CD4-positive, alpha-beta memory T cell (primary cell): ENCODE data around the gene DDX42. TPM values are rescaled to one million over a fixed set of nuclear protein-coding genes. Genes with fewer than 3 reads are reported as not detected.
A peak's percentile ranks its signal among the peaks of the same experiment; 100 is the strongest.

ENCODE experiments used
- CTCF ChIA-PET: fragments of 350-600 bp; sonication (Branson Sonifier 250); formaldehyde crosslinking; loops from one replicate; lab custom pipeline; 2021; ENCODE audit warnings: inconsistent platforms; ENCODE audit not compliant: partially characterized antibody; lab: Charles Lee
- POLR2A ChIA-PET: fragments of 350-600 bp; sonication (Branson Sonifier 250); formaldehyde crosslinking; loops from one replicate; lab custom pipeline; 2021; ENCODE audit not compliant: partially characterized antibody; lab: Charles Lee
- DNase-seq, 5 donors: peaks; one replicate each; pipeline versions ENCODE4 v3.0.0 to v3.0.0-alpha.2; 2020 to 2022; ENCODE audit warnings: mixed read lengths in 1 of 5
- H3K27ac ChIP-seq: one replicate; pipeline ENCODE4 v1.7.0; 2013; ENCODE audit warnings: low read depth, low read length
- H3K27me3 ChIP-seq: 2 replicates; pipeline ENCODE4 v1.7.0; 2013; ENCODE audit warnings: mild to moderate bottlenecking, low read length, moderate library complexity; ENCODE audit not compliant: insufficient read depth
- H3K36me3 ChIP-seq: 2 replicates; pipeline ENCODE4 v1.7.0; 2013; ENCODE audit warnings: mild to moderate bottlenecking, low read length, moderate library complexity; ENCODE audit not compliant: insufficient read depth
- H3K4me1 ChIP-seq: 2 replicates; pipeline ENCODE4 v1.7.0; 2013; ENCODE audit warnings: mild to moderate bottlenecking, low read length, moderate library complexity; ENCODE audit not compliant: insufficient read depth
- H3K4me3 ChIP-seq, 2 donors: one replicate each; pipeline ENCODE4 v1.7.0; 2013; ENCODE audit warnings: low read length in 2 of 2, mild to moderate bottlenecking in 1 of 2
- H3K9me3 ChIP-seq, 2 donors: one replicate each; pipeline ENCODE4 v1.7.0; 2013; ENCODE audit warnings: low read length in 2 of 2, control low read depth in 1 of 2; ENCODE audit not compliant: control insufficient read depth in 1 of 2
- H3K27ac Mint-ChIP-seq, 7 donors: one replicate each; pipeline ENCODE4 v1.8.0; 2020 to 2021; ENCODE audit warnings: mixed read lengths in 7 of 7, mild to moderate bottlenecking in 6 of 7, inconsistent platforms in 3 of 7, moderate library complexity in 3 of 7
- H3K27me3 Mint-ChIP-seq, 2 donors: one replicate each; pipeline ENCODE4 v1.8.0; 2020 to 2021; ENCODE audit warnings: mixed read lengths in 2 of 2
- H3K36me3 Mint-ChIP-seq, 2 donors: one replicate each; pipeline ENCODE4 v1.8.0; 2020 to 2021; ENCODE audit warnings: mixed read lengths in 2 of 2, inconsistent platforms in 1 of 2, mild to moderate bottlenecking in 1 of 2
- H3K4me1 Mint-ChIP-seq, 4 donors: one replicate each; pipeline ENCODE4 v1.8.0; 2020 to 2021; ENCODE audit warnings: mixed read lengths in 4 of 4, mild to moderate bottlenecking in 1 of 4
- H3K4me3 Mint-ChIP-seq, 8 donors: one replicate each; pipeline ENCODE4 v1.8.0; 2020 to 2021; ENCODE audit warnings: mixed read lengths in 8 of 8, mild to moderate bottlenecking in 7 of 8, moderate library complexity in 6 of 8, inconsistent platforms in 3 of 8
- H3K9me3 Mint-ChIP-seq, 8 donors: one replicate each; pipeline ENCODE4 v1.8.0; 2020 to 2021; ENCODE audit warnings: mixed read lengths in 8 of 8, mild to moderate bottlenecking in 5 of 8, inconsistent platforms in 3 of 8, moderate library complexity in 1 of 8
- intact Hi-C: fragments of 100-400 bp; cut with micrococcal nuclease; formaldehyde crosslinking; loops from one replicate; pipeline ENCODE4 v1.15.1; 2023
- polyA plus RNA-seq, 2 donors: library from polyadenylated mRNA; unstranded; fragments of 300-500 nt; fragmentation: Illumina TruSeq; gene quantifications; one replicate each; pipeline ENCODE4 v1.2.3, GENCODE V29; 2021
- total RNA-seq, 2 experiments: library from RNA; stranded (reverse); gene quantifications; one replicate each; pipeline ENCODE4 v1.2.3, GENCODE V29; 2021

DDX42 gene
- total and polyA plus RNA-seq, 4 experiments from 2014 or later = 6.9 to 183 (median 96.2) TPM

DNA sequence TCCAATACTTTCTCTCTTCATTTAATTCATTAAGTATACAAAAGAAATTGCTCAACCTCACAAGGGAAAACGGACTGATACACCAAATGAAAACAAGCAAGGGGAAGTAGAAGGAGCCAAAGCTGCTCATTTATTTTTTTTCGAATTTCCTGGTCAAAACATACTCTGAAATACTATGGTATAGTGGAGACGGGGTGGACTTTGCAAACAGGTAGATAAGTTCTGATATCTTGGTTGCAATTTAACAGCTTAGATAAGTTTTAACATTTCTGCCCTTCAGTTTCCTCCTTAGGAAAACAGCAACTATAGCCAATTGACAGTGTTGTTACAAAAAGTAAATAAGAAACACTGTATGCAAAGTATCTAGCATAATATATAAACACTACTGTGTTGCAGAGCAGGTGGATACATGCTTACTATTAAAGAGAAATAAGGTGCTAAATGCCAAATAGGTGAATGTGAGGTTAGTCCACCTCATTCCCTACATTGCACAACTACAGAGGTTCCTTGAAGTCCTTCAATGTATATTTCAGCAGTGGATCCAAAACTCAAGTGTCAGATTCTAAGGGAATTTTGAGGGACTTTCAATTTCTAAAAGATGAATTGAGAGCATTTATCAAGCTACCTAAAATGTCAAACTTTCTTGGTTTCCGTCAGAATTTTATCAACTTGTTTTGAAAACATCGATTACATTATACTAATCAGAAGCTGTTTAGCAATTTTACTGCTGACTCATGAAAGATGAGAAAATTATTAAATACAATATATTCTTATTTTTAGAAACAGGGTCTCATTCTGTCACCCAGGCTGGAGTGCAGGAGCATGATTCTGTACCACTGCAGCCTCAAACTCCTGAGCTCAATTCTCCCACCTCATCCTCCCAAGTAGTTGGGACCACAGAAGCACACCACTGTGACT, 11.6 kb upstream of the DDX42 start:
- Mint-ChIP-seq H3K9me3 (no peaks in the 10 kb centered on the region), H3K4me1 (peaks cover 13 to 21% (median 15%) of the 10 kb centered on the region in 4 donors), H3K27me3 (no peaks in the 10 kb centered on the region), H3K27ac (peak overlapping the region in 3 of 7 donors; percentile 26 to 72 (median 40)), H3K36me3 (peaks cover 43 to 62% of the 10 kb centered on the region in 2 donors), H3K4me3 (no peak overlapping the region)
- Histone ChIP-seq H3K4me1 (peaks cover 6% of the 10 kb centered on the region), H3K4me3 (no peak overlapping the region), H3K27ac (no peak overlapping the region), H3K9me3 (no peaks in the 10 kb centered on the region), H3K36me3 (peaks cover 53% of the 10 kb centered on the region), H3K27me3 (no peaks in the 10 kb centered on the region)
- ChIA-PET CTCF (interaction anchor here (0.6 to 1.8 kb wide), 3 partner anchors 21 to 52 kb away, joined by 3 read pairs; no protein-coding TSS in a partner anchor), POLR2A (interaction anchor here (0.6 to 2.0 kb wide), 6 partner anchors 11 to 67 kb away, joined by 3 to 8 read pairs (median 5); partner anchors contain the start of genes CCDC47 and DDX42)
- intact Hi-C loops = no loop called here
- no peak for DNase-seq

DNA sequence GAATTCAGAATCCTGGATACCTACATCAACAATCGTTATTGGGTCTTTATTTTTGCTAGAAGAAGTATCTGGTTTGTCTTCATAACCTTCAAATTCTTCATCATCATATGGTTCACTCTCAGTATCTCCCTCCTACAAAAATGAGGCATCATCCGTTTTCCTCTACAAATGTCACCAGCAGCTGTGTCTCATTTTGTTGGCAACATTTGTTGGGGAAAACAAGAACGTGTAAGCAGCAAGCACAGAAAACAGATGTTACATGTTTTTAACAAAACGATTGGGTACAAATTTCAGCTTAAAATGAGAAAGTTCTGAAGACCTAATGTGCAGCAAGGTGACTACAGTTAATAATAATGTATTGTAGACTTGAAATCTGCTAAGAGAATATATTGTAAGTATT, 9.3 kb upstream of the DDX42 start:
- Histone ChIP-seq H3K4me3 (no peak overlapping the region), H3K27ac (no peak overlapping the region), H3K27me3 (no peaks in the 10 kb centered on the region), H3K9me3 (no peaks in the 10 kb centered on the region), H3K4me1 (peaks cover 15% of the 10 kb centered on the region), H3K36me3 (peaks cover 44% of the 10 kb centered on the region)
- Mint-ChIP-seq H3K36me3 (peaks cover 34 to 49% of the 10 kb centered on the region in 2 donors), H3K9me3 (no peaks in the 10 kb centered on the region), H3K4me3 (no peak overlapping the region), H3K27me3 (no peaks in the 10 kb centered on the region), H3K27ac (no peak overlapping the region), H3K4me1 (peaks cover 17 to 28% (median 22%) of the 10 kb centered on the region in 4 donors)
- DNase-seq = no peak
- ChIA-PET CTCF (interaction anchor here (0.7 to 1.8 kb wide), 4 partner anchors 53 to 655 kb away, joined by 3 to 5 read pairs (median 4); no protein-coding TSS in a partner anchor), POLR2A (interaction anchor here (0.5 to 1.8 kb wide), 3 partner anchors 9 to 69 kb away, joined by 3 to 9 read pairs (median 3); partner anchors contain the start of genes CCDC47 and DDX42)
- intact Hi-C loops = no loop called here

DNA sequence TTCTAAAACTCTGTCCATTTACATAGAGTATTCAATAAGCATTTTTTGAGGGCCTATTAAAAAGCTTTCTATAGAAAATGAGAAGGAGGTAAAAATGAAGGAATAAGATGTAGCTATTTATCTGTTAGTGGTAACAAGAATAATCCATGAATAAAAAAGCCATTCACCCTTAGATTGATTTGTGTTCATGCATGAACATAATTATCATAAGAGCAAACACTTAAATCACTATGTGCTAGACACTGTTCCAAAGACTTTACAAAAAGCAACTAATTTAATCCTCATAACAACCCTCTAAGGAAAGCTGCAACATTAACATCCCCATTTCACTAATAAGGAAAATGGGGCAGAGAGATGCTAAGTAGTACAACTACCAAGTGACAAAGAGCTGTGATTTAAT, 7.2 kb upstream of the DDX42 start:
- peaks cover 30% of the 10 kb centered on the region for H3K4me1 ChIP-seq
- intact Hi-C loops = loop anchor here (2.0 kb wide), 1 partner anchor 14 kb away; no protein-coding TSS in a partner anchor
- DNase-seq = no peak
- peaks cover 31% of the 10 kb centered on the region for H3K36me3 ChIP-seq
- H3K27me3 ChIP-seq = no peaks in the 10 kb centered on the region
- Mint-ChIP-seq H3K27ac (peak overlapping the region in 2 of 7 donors; percentile 45 to 57), H3K4me1 (peaks cover 24 to 41% (median 32%) of the 10 kb centered on the region in 4 donors), H3K36me3 (peaks cover 31 to 35% of the 10 kb centered on the region in 2 donors), H3K27me3 (no peaks in the 10 kb centered on the region), H3K4me3 (no peak overlapping the region), H3K9me3 (no peaks in the 10 kb centered on the region)
- ChIA-PET CTCF (no interaction called here), POLR2A (interaction anchor here (0.9 to 1.7 kb wide), 7 partner anchors 25 to 80 kb away, joined by 3 to 6 read pairs (median 3); partner anchors contain the start of genes LIMD2 and STRADA)
- no peak overlapping the region for H3K27ac ChIP-seq
- no peaks in the 10 kb centered on the region for H3K9me3 ChIP-seq
- no peak overlapping the region for H3K4me3 ChIP-seq

DNA sequence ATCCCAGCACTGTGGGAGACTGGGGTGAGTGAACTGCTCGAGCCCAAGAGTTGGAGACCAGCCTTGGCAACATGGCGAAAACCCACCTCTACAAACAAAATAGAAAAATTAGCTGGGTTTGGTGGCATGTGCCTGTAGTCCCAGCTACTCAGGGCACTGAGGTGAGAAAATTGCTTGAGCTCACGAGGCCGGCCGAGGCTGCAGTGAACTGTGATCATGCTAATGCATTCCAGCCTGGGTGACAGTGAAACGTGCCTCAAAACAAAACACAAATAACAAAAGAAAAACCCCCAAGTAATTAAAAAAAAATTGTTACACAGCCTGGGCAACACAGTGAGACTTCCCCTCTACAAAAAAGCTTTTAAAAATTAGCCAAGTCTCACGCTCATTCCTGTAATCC, 5.5 kb upstream of the DDX42 start:
- POLR2A ChIA-PET = interaction anchor here (1.0 to 1.4 kb wide), 2 partner anchors 11 to 66 kb away, joined by 3 to 4 read pairs; no protein-coding TSS in a partner anchor
- Histone ChIP-seq H3K9me3 (no peaks in the 10 kb centered on the region), H3K36me3 (peaks cover 19% of the 10 kb centered on the region), H3K27ac (no peak overlapping the region), H3K4me1 (peaks cover 42% of the 10 kb centered on the region), H3K4me3 (no peak overlapping the region), H3K27me3 (no peaks in the 10 kb centered on the region)
- CTCF ChIA-PET = interaction anchor here (1.2 to 1.6 kb wide), 2 partner anchors 17 to 80 kb away, joined by 3 to 5 read pairs; no protein-coding TSS in a partner anchor
- DNase-seq = no peak
- no peaks in the 10 kb centered on the region for H3K27me3 Mint-ChIP-seq
- H3K27ac Mint-ChIP-seq = peak overlapping the region in 1 of 7 donors; percentile 29
- no peak overlapping the region for H3K4me3 Mint-ChIP-seq
- H3K4me1 Mint-ChIP-seq = peaks cover 29 to 56% (median 42%) of the 10 kb centered on the region in 4 donors
- intact Hi-C loops = no loop called here
- peaks cover 26 to 37% of the 10 kb centered on the region in 2 donors for H3K36me3 Mint-ChIP-seq
- H3K9me3 Mint-ChIP-seq = no peaks in the 10 kb centered on the region

DNA sequence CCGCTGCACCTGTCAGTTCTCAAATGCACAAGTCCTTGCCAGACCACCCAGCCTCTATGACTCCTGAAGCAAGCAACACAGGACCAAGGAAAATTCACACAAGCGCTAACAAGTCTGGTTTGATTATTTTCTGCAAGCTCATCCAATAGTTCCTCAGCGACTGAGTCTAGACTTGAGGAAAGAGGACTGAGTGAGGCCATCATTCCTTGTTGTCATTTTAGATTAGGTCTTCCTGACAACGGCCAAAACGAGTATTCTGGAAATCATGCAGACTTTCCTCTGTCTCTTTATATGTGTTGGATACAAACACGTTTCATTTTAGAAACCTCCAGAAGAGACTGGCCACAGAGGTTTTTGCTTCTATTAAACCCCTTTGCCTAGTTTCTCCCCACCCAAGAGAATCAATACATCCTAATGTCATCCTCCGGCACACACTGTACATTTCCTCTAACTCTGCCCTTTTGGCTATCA, 1.1 kb upstream of the DDX42 start:
- no peaks in the 10 kb centered on the region for H3K27me3 Mint-ChIP-seq

DNA sequence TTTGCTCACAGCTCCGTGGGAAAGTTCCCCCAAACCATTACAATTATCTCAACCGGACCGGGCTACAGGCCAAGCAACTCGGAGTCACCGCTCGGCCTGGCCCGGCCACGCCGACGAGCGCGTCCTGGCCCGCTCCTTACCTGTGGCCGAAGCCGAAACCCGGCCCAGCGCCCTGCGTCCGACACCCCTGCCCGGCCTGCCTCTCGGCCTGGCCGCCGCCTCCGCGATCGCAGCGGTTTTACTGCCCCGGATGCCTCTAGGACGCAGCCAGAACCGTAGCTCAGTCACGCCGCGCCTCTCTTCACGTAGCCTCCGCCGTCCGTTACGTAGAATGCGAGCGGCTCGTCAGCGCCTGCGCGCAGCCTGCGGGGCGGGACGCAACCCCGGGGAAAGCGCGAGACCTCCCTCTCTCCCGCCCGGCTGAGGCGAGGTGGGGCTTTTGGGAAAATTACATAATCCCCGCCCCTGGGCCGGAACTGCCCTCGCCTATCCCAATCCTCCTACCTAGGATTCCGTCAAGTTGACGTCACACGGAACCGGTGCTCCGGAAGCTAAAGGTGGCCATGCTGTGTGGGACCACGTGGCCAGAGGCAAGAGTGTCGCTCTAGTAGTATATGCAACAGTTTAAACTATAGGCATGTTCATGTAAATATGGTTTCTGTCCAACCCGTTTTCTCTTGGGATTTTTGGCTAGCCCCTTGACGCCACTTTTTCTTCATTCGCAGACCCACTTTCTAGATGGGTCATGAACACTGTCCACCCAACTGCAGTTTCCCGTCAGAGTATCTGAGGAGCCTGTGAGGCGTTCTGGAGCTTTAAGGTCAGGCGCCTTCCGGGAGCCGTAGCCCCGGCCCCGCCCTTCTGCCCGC, 464 bp upstream of the DDX42 start, which contains the start of gene CCDC47:
CCDC47 (minus strand) TSS at position 326 of the 869 bp plus-strand sequence. CDS start 7,422 bp downstream, outside the sequence.
- Histone ChIP-seq H3K9me3 (no peaks in the 10 kb centered on the region), H3K27ac (peak within 1 kb of the TSS; percentile 99), H3K4me1 (peaks cover 66% of the 10 kb centered on the region), H3K36me3 (peaks cover 5% of the 10 kb centered on the region), H3K4me3 (peak within 1 kb of the TSS; percentile 87 to 97), H3K27me3 (no peaks in the 10 kb centered on the region)
- Mint-ChIP-seq H3K9me3 (peaks cover 0 to 3% (median 0%) of the 10 kb centered on the region in 8 donors), H3K27me3 (no peaks in the 10 kb centered on the region), H3K36me3 (peaks cover 7 to 43% of the 10 kb centered on the region in 2 donors), H3K27ac (peak within 1 kb of the TSS; percentile 99 to 100 (median 100)), H3K4me1 (peaks cover 33 to 81% (median 52%) of the 10 kb centered on the region in 4 donors), H3K4me3 (peak within 1 kb of the TSS; percentile 91 to 100 (median 99))
- ChIA-PET POLR2A (interaction anchor here (0.6 to 6.7 kb wide), 50 partner anchors 9 to 1146 kb away, joined by 3 to 178 read pairs (median 6); partner anchors contain the start of genes CEP95, CYB561, DDX5 and ICAM2), CTCF (interaction anchor here (0.8 to 2.1 kb wide), 13 partner anchors 8 to 76 kb away, joined by 3 to 11 read pairs (median 5); no protein-coding TSS in a partner anchor)
- intact Hi-C loops = loop anchor here (1.0 to 5.0 kb wide), 8 partner anchors 32 to 734 kb away; partner anchors contain the start of genes CEP95, DDX5, FTSJ3 and ICAM2
- peak; percentile 99 for DNase-seq

More for the DNA sequence above, 1.1 kb upstream of the DDX42 start:
- Mint-ChIP-seq H3K4me3 (peak overlapping the region; percentile 91 to 100 (median 99)), H3K27ac (peak overlapping the region; percentile 99 to 100 (median 100)), H3K4me1 (peaks cover 32 to 77% (median 48%) of the 10 kb centered on the region in 4 donors), H3K36me3 (peaks cover 7 to 38% of the 10 kb centered on the region in 2 donors), H3K9me3 (peaks cover 0 to 3% (median 0%) of the 10 kb centered on the region in 8 donors)
- Histone ChIP-seq H3K9me3 (no peaks in the 10 kb centered on the region), H3K4me3 (peak overlapping the region; percentile 87 to 97), H3K27me3 (no peaks in the 10 kb centered on the region), H3K36me3 (no peaks in the 10 kb centered on the region), H3K27ac (peak overlapping the region; percentile 99), H3K4me1 (peaks cover 65% of the 10 kb centered on the region)
- ChIA-PET POLR2A (interaction anchor here (0.8 to 6.7 kb wide), 30 partner anchors 8 to 733 kb away, joined by 3 to 178 read pairs (median 8); partner anchors contain the start of genes CEP95, CYB561, DDX5 and ICAM2), CTCF (interaction anchor here (1.1 to 2.1 kb wide), 9 partner anchors 9 to 76 kb away, joined by 3 to 11 read pairs (median 5); no protein-coding TSS in a partner anchor)
- intact Hi-C loops = loop anchor here (1.0 to 5.0 kb wide), 8 partner anchors 32 to 734 kb away; partner anchors contain the start of genes CEP95, DDX5, FTSJ3 and ICAM2
- peak in 3 of 5 donors; percentile 16 to 29 (median 20) for DNase-seq
